Thyroid gland (tissue), 4 donors: ENCODE data around the gene GALNT18. TPM values are rescaled to one million over a fixed set of nuclear protein-coding genes. Genes with fewer than 3 reads are reported as not detected.

Experiments used
- DNase-seq, 2 donors: peaks; one replicate each; pipeline ENCODE4 v3.0.0-alpha.2; 2019
- H3K27ac ChIP-seq, 3 donors: fragments of 200-600 bp; sonication (generic); 1 replicate in 2 of 3; 2 replicates in 1 of 3; pipeline ENCODE4 v1.5.1; 2016 to 2019; ENCODE audit warnings: mild to moderate bottlenecking in 1 of 3, moderate library complexity in 1 of 3
- H3K27me3 ChIP-seq: fragments of 200-600 bp; sonication (generic); one replicate; pipeline ENCODE4 v1.5.1; 2019
- H3K36me3 ChIP-seq, 2 donors: fragments of 200-600 bp; sonication (generic); one replicate each; pipeline ENCODE4 v1.5.1; 2016 to 2019
- H3K4me1 ChIP-seq, 2 donors: fragments of 200-600 bp; sonication (generic); one replicate each; pipeline ENCODE4 v1.5.1; 2017 to 2019
- H3K4me3 ChIP-seq, 3 donors: fragments of 200-600 bp; sonication (generic); replicated peaks in 1 of 3; 1 replicate in 2 of 3; 2 replicates in 1 of 3; pipeline ENCODE4 v1.5.1; 2016; ENCODE audit warnings: mild to moderate bottlenecking in 1 of 3
- H3K9me3 ChIP-seq: fragments of 200-600 bp; sonication (generic); one replicate; pipeline ENCODE4 v1.5.1; 2017
- POLR2A ChIP-seq, 2 donors: fragments of 450-650 bp; IDR thresholded peaks; one replicate each; pipeline ENCODE4 v1.6.1; 2017; ENCODE audit warnings: antibody characterized with exemption in 2 of 2, mild to moderate bottlenecking in 2 of 2, moderate library complexity in 1 of 2
- WGBS, 2 donors: methylation state at CpG; one replicate each; pipeline ENCODE4 v1.1.5; 2017; 5-methylcytosine and 5-hydroxymethylcytosine counted together
- intact Hi-C: fragments of 100-400 bp; cut with DNase I; formaldehyde crosslinking; loops from one replicate; pipeline ENCODE4 v1.15.1; 2023
- total RNA-seq, 4 donors: library from RNA; depleted of rRNA; stranded (reverse); fragments of >200 nt; gene quantifications; one replicate each; pipeline ENCODE4 v1.2.3, GENCODE V29; 2016
- TF ChIP-seq, protein P1 (sequence below), 6 experiments: fragments of 200-600 bp in 3 of 6; fragments of 450-650 bp in 3 of 6; sonication (generic) in 3 of 6; IDR thresholded peaks; one replicate each; pipeline ENCODE4 v1.5.1; 2016 to 2019; ENCODE audit warnings: antibody characterized with exemption in 6 of 6, mild to moderate bottlenecking in 2 of 6, inconsistent platforms in 1 of 6, moderate library complexity in 1 of 6

The GALNT18 gene
- total RNA-seq, 4 donors from 2014 or later = 60.7 to 93.8 (median 87.5) TPM

DNA sequence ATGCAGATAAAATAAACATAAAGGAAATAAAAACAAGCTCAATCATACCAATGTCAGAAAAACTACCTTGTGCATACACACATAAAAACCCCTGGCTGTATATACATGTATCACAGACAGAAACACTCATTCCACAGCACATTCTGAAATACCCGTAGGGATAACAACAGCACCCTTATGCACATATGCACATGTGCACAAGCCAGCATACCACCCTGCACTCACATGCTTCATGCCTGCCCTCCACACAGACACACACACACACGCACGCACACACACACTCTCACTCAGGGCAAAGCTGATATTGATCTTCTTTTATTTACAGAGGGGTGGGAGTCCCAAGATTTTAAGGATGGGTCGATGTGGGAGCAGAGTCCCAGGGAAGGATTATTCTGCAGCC lies 360.9 kb downstream of the GALNT18 start:
- Histone ChIP-seq H3K27me3 (no peaks in the 10 kb centered on the region), H3K36me3 (no peaks in the 10 kb centered on the region), H3K9me3 (no peaks in the 10 kb centered on the region), H3K4me1 (peaks cover 11 to 15% of the 10 kb centered on the region in 2 donors), H3K4me3 (no peak overlapping the region), H3K27ac (no peak overlapping the region)
- TF ChIP-seq, protein P1, sequence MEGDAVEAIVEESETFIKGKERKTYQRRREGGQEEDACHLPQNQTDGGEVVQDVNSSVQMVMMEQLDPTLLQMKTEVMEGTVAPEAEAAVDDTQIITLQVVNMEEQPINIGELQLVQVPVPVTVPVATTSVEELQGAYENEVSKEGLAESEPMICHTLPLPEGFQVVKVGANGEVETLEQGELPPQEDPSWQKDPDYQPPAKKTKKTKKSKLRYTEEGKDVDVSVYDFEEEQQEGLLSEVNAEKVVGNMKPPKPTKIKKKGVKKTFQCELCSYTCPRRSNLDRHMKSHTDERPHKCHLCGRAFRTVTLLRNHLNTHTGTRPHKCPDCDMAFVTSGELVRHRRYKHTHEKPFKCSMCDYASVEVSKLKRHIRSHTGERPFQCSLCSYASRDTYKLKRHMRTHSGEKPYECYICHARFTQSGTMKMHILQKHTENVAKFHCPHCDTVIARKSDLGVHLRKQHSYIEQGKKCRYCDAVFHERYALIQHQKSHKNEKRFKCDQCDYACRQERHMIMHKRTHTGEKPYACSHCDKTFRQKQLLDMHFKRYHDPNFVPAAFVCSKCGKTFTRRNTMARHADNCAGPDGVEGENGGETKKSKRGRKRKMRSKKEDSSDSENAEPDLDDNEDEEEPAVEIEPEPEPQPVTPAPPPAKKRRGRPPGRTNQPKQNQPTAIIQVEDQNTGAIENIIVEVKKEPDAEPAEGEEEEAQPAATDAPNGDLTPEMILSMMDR (IDR thresholded peaks at IDR 0.05) = no peak
- TF ChIP-seq POLR2A (IDR thresholded peaks at IDR 0.05) = no peak
- DNase-seq = no peak
- WGBS, 2 donors = 61 to 76% methylated on average over 4 of the region's 4 CpGs
- intact Hi-C loops = loop anchor here (10.0 kb wide), 1 partner anchor 524 kb away; no protein-coding TSS in a partner anchor

DNA sequence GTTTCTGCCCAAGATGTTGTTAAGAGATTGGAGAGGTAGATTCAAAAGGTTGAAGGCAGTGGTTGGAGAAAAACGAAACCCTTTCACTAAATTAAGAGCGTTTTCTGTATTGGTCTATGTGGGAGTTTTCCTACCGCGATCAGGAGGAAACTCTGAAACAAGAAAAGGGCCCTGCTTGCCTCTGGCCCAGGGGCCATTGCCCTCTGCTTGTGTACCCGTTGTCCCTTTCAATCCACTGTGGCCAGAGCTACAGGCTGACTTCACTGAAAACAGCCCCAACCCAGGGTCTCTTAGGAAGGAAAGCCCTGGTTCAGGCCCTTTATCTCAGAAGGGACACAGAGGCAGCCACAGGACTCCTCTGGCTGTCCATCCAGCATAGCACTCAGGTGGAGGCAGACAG lies 367.8 kb downstream of the GALNT18 start:
- Histone ChIP-seq H3K9me3 (no peaks in the 10 kb centered on the region), H3K4me3 (no peak overlapping the region), H3K27me3 (no peaks in the 10 kb centered on the region), H3K36me3 (no peaks in the 10 kb centered on the region), H3K4me1 (peaks cover 0 to 4% of the 10 kb centered on the region in 2 donors), H3K27ac (no peak overlapping the region)
- intact Hi-C loops = no loop called here
- 87 to 89% methylated on average over 5 of the region's 5 CpGs for WGBS, 2 donors
- TF ChIP-seq, protein P1 (IDR thresholded peaks at IDR 0.05) = no peak
- TF ChIP-seq POLR2A (IDR thresholded peaks at IDR 0.05) = no peak
- no peak for DNase-seq

DNA sequence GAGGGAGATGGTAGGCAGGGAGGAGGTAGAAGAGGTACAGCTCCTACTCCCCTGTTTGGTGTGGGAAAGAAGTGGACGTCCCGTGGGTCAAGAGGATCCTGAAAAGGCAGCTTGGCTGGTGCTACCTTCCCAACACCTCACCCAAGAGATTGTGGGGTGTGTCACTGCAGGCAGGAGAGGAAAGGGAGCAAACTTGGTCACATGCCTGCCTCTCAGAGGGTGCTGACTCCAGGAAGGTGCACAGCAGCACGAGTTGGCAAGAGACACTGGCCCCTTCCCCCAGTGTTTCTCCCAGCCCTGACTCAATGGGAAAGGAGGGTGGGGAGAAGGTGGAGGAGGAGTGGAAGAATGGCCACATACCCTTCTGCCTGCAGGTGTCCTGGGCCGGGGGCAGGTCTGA lies 368.3 kb downstream of the GALNT18 start:
- intact Hi-C loops = no loop called here
- H3K27me3 ChIP-seq = no peaks in the 10 kb centered on the region
- no peak overlapping the region for H3K27ac ChIP-seq
- H3K4me3 ChIP-seq = no peak overlapping the region
- no peaks in the 10 kb centered on the region for H3K9me3 ChIP-seq
- DNase-seq = peak; percentile 49 to 51
- TF ChIP-seq, protein P1 (IDR thresholded peaks at IDR 0.05) = no peak
- TF ChIP-seq POLR2A (IDR thresholded peaks at IDR 0.05) = no peak
- WGBS, 2 donors = 39 to 55% methylated on average over 4 of the region's 4 CpGs
- H3K4me1 ChIP-seq = peaks cover 0 to 4% of the 10 kb centered on the region in 2 donors
- H3K36me3 ChIP-seq = no peaks in the 10 kb centered on the region

DNA sequence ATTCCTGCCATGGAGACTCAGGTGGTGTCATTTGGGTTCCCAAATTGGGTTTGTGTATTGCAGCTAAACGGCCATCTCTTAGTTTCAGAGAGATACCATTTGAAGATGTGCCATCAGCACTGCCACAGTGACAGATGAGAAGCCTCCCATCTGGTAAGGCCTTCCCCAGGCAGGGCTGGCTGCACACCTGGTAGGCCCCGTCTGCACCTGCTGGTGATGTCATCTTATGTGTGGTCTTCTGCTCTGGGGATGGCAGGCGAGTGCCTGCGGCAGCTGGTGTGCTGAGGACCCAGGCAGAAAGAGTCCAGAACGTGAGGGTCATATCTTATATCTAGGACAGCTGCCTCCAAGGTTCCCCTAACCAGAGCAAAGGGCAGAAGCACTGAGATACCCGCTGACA lies 369.4 kb downstream of the GALNT18 start:
- Histone ChIP-seq H3K27ac (no peak overlapping the region), H3K9me3 (no peaks in the 10 kb centered on the region), H3K4me3 (no peak overlapping the region), H3K27me3 (no peaks in the 10 kb centered on the region), H3K4me1 (peaks cover 0 to 4% of the 10 kb centered on the region in 2 donors), H3K36me3 (no peaks in the 10 kb centered on the region)
- no peak for DNase-seq
- 91% methylated on average over 5 to 6 of the region's 6 CpGs for WGBS, 2 donors
- no peak for TF ChIP-seq POLR2A (IDR thresholded peaks at IDR 0.05)
- TF ChIP-seq, protein P1 (IDR thresholded peaks at IDR 0.05) = no peak
- intact Hi-C loops = no loop called here

DNA sequence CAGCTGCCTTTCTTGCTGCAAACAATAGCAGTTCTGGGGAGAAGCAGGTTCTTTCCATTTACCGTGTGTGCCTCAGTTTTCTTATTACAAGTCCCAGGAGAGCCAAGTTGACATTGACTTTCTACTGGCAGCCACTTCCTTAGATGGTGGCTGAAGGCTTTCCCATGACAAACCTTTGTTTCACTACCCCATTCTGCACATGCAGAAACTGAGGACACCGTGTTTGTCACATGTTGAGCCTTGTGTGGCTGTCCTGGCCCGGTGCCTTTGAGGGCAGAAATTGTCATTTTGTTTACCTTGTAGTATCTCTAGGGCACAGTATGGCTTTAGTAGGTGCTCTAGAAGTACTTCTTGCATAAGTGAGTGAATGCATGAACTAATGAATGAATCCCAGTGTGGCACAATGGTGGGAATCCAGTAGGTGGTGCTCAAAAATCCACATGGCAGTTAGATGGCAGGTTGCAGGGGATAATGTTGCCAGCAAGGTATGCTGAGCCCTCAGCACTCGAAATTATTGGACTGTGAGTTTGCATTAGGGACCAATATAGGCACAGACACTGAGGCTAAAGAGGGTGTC lies 370.3 kb downstream of the GALNT18 start:
- H3K9me3 ChIP-seq = no peaks in the 10 kb centered on the region
- DNase-seq = no peak
- H3K27me3 ChIP-seq = no peaks in the 10 kb centered on the region
- intact Hi-C loops = no loop called here
- peaks cover 0 to 4% of the 10 kb centered on the region in 2 donors for H3K4me1 ChIP-seq
- H3K27ac ChIP-seq = no peak overlapping the region
- no peaks in the 10 kb centered on the region for H3K36me3 ChIP-seq
- WGBS, 2 donors = 84 to 88% methylated on average over 4 of the region's 4 CpGs
- TF ChIP-seq, protein P1 (IDR thresholded peaks at IDR 0.05) = no peak
- no peak for TF ChIP-seq POLR2A (IDR thresholded peaks at IDR 0.05)
- no peak overlapping the region for H3K4me3 ChIP-seq
